Psoas muscle (tissue), 8 donors: Measurements from ENCODE around the gene CAPN7. TPM values are rescaled to one million over a fixed set of nuclear protein-coding genes. Genes with fewer than 3 reads are reported as not detected.
"Not testable (repeated sequence)": the region's sequence is repeated elsewhere in the genome, so short reads cannot be mapped to it uniquely, and the experiment has no call there.

Experiments
- ATAC-seq, 4 donors: fragments of 200-7000 bp; cut with Tn5 transposase; one replicate each; pipeline ENCODE4 v1.9.1; 2020; ENCODE audit warnings: moderate library complexity in 3 of 4, mild to moderate bottlenecking in 2 of 4
- DNase-seq, 2 donors: peaks; one replicate each; pipeline ENCODE4 v3.0.0-alpha.2; 2020
- H3K27ac ChIP-seq: fragments of 200-600 bp; one replicate; pipeline ENCODE4 v1.8.0; 2022
- H3K27me3 ChIP-seq, 3 donors: fragments of 200-600 bp in 1 of 3; one replicate each; pipeline versions ENCODE4 v1.6.1 to v1.8.0; 2013 to 2022; ENCODE audit warnings: low read length in 2 of 3, mild to moderate bottlenecking in 2 of 3, moderate library complexity in 1 of 3; ENCODE audit not compliant: insufficient read depth in 3 of 3
- H3K36me3 ChIP-seq, 2 donors: fragments of 200-600 bp in 1 of 2; one replicate each; pipeline versions ENCODE4 v1.6.1 to v1.8.0; 2013 to 2022; ENCODE audit warnings: low read depth in 1 of 2, mild to moderate bottlenecking in 1 of 2, moderate library complexity in 1 of 2; ENCODE audit not compliant: insufficient read depth in 1 of 2
- H3K4me1 ChIP-seq: fragments of 200-600 bp; one replicate; pipeline ENCODE4 v1.8.0; 2022
- H3K4me3 ChIP-seq: fragments of 200-600 bp; one replicate; pipeline ENCODE4 v1.8.0; 2022; ENCODE audit warnings: mild to moderate bottlenecking
- H3K9me3 ChIP-seq: fragments of 200-600 bp; one replicate; pipeline ENCODE4 v1.8.0; 2022
- WGBS, 3 donors: extraction: QIAGEN DNeasy Blood & Tissue Kit; methylation state at CpG; one replicate each; pipeline versions ENCODE4 v1.1.6 to v1.1.7; 2013; 5-methylcytosine and 5-hydroxymethylcytosine counted together
- intact Hi-C, 2 donors: fragments of 100-400 bp; cut with DNase I; formaldehyde crosslinking; loops; one replicate each; pipeline versions ENCODE4 v1.11.0 to v1.14.2; 2022
- polyA plus RNA-seq, 3 donors: library from polyadenylated mRNA; stranded (reverse); fragments of 200-250 nt; gene quantifications; one replicate each; pipeline ENCODE4 v1.2.3, GENCODE V29; 2013
- total RNA-seq, 4 donors: library from RNA; stranded (reverse); fragmentation: NEBNext Ultra II Directional in 2 of 4; extraction: Animal tissue kit (Norgen Biotek cat#: 25700) in 2 of 4; gene quantifications; one replicate each; pipeline versions ENCODE4 v1.2.1 to v1.2.4, GENCODE V29; 2021 to 2023
- TF ChIP-seq, protein P1 (sequence below): fragments of 200-600 bp; IDR thresholded peaks from one replicate; pipeline ENCODE4 v1.8.0; 2022; ENCODE audit warnings: antibody characterized with exemption
- donor health status: healthy with polysubstance abuse.
- donor health status: DM: no; HTN: no; CAD: no; lungs with moderate emphysema.
- donor health status: Bipolar disorder and iron deficiency.
- donor health status: healthy.
- donor health status: DM: yes; HTN: yes; CAD: no.
- donor health status: DM: no; HTN: no; CAD: no.
- donor health status: DM: no; HTN: no; CAD: no.
- donor health status: DM: yes; HTN: yes; CAD: no.

The CAPN7 gene
- total and polyA plus RNA-seq, 7 donors: 15.2 to 42.7 (median 26.8) TPM

DNA sequence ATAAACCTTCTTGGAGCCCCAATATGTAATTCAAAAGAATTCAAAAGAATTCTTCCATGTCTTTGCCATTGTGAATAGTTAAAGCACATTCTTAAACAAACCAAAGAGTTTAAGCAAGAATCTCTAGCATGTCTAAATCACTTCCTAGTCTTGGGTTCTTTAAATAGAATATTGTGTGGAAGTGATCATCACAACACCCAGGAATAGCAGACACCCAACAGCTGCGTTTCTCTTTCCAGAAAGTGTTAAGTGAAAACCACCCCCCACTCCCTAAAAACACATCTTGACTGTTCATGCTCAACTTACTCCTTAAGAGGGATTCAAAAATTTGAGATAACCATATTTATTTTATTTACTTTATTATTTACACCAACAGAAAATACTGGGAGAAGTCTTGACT lies 24.1 kb upstream of the CAPN7 start:
- Histone ChIP-seq H3K27me3 (no peaks in the 10 kb centered on the region), H3K9me3 (no peaks in the 10 kb centered on the region), H3K36me3 (no peaks in the 10 kb centered on the region), H3K4me1 (peaks cover 5% of the 10 kb centered on the region), H3K4me3 (no peak overlapping the region), H3K27ac (peak overlapping the region; percentile 24)
- no peak for DNase-seq
- intact Hi-C loops: no loop called here
- peak in 2 of 4 donors; percentile 75 to 87 for ATAC-seq
- TF ChIP-seq, protein P1, sequence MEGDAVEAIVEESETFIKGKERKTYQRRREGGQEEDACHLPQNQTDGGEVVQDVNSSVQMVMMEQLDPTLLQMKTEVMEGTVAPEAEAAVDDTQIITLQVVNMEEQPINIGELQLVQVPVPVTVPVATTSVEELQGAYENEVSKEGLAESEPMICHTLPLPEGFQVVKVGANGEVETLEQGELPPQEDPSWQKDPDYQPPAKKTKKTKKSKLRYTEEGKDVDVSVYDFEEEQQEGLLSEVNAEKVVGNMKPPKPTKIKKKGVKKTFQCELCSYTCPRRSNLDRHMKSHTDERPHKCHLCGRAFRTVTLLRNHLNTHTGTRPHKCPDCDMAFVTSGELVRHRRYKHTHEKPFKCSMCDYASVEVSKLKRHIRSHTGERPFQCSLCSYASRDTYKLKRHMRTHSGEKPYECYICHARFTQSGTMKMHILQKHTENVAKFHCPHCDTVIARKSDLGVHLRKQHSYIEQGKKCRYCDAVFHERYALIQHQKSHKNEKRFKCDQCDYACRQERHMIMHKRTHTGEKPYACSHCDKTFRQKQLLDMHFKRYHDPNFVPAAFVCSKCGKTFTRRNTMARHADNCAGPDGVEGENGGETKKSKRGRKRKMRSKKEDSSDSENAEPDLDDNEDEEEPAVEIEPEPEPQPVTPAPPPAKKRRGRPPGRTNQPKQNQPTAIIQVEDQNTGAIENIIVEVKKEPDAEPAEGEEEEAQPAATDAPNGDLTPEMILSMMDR: no peak
- WGBS, 3 donors: 17 to 30% (median 17%) methylated on average over 1 of the region's 1 CpG

DNA sequence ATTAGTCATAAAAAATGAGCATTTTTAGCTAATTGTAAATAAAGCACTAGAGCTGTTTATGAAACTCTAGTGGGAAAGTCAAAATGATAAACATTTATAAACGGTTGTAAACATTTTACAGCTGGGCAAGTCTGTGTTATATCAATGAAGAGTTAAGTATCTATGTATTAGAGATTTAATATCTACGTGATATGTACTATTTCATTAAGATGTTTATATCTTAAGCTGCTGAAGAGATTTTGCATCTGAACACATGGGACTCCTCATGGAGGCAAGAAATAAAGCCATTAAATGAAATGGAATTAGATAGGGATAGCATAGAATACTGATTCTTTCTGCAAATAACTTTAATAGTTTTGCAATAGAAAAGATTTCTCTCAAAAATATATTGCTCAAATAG lies 23.0 kb upstream of the CAPN7 start:
- H3K4me3 ChIP-seq: no peak overlapping the region
- TF ChIP-seq, protein P1: no peak
- DNase-seq: no peak
- H3K36me3 ChIP-seq: no peaks in the 10 kb centered on the region
- intact Hi-C loops: no loop called here
- ATAC-seq: no peak
- WGBS, 3 donors: 84 to 87% (median 86%) methylated on average over 2 of the region's 2 CpGs
- no peak overlapping the region for H3K27ac ChIP-seq
- no peaks in the 10 kb centered on the region for H3K9me3 ChIP-seq
- no peaks in the 10 kb centered on the region for H3K27me3 ChIP-seq
- peaks cover 5% of the 10 kb centered on the region for H3K4me1 ChIP-seq

DNA sequence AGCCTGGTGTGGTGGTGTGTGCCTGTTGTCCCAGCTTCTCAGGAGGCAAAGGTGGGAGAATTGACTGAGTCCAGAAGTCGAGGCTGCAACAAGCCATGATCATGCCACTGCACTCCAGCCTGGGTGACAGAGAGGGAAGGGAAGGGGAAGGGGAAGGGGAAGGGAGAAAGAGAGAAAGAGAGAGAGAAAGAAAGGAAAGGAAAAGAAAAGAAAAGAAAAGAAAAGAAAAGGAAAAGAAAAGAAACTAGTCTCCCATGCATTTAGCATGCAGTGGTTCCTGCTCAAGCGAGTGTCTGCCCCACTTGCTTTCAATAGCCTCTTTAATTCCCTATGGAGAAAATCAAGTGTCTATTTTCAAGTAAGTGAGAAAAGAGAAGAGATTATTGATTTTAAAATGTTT lies 20.6 kb upstream of the CAPN7 start:
- Histone ChIP-seq H3K27me3 (no peaks in the 10 kb centered on the region), H3K4me1 (peaks cover 5% of the 10 kb centered on the region), H3K9me3 (no peaks in the 10 kb centered on the region), H3K4me3 (no peak overlapping the region), H3K27ac (no peak overlapping the region), H3K36me3 (no peaks in the 10 kb centered on the region)
- no peak for DNase-seq
- 76 to 81% (median 77%) methylated on average over 2 of the region's 2 CpGs for WGBS, 3 donors
- intact Hi-C loops: no loop called here
- ATAC-seq: no peak
- TF ChIP-seq, protein P1: no peak

DNA sequence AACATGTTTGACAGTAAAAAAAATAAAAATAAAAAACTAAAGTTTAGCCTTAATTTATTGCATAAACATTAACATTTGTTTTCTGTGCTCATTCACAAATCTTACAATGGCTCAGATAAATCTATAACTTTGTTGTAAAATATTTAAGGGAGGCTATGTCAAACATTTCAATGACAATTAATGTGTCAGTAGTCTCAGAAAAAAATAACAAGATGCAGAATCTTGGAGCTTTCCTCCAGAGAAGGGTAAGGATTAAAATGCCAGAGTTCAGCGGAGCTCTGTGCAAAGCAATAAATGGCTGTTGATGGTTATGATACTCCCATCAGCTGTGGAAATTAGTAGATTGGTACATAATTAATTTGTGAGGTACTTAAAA lies 20.0 kb upstream of the CAPN7 start:
- Histone ChIP-seq H3K4me1 (peaks cover 5% of the 10 kb centered on the region), H3K36me3 (no peaks in the 10 kb centered on the region), H3K4me3 (no peak overlapping the region), H3K27ac (no peak overlapping the region), H3K9me3 (no peaks in the 10 kb centered on the region), H3K27me3 (no peaks in the 10 kb centered on the region)
- no peak for DNase-seq
- ATAC-seq: no peak
- intact Hi-C loops: no loop called here
- 47 to 65% (median 57%) methylated on average over 1 of the region's 1 CpG for WGBS, 3 donors
- TF ChIP-seq, protein P1: no peak

DNA sequence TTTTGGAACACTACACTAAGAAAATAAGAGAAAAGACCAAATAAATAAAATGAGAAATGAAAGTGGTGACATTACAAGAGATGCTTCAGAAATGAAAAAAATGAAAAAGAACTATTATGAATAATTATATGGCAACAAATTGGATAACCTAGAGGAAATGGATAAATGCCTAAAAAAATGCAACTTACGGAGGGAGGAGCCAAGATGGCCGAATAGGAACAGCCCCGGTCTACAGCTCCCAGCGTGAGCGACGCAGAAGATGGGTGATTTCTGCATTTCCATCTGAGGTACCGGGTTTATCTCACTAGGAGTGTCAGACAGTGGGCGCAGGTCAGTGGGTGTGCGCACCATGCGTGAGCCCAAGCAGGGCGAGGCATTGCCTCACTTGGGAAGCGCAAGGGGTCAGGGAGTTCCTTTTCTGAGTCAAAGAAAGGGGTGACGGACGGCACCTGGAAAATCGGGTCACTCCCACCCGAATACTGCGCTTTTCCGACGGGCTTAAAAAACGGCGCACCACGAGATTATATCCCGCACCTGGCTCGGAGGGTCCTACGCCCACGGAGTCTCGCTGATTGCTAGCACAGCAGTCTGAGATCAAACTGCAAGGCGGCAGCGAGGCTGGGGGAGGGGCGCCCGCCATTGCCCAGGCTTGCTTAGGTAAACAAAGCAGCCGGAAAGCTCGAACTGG lies 19.4 kb upstream of the CAPN7 start:
- H3K27me3 ChIP-seq, H3K27ac ChIP-seq, intact Hi-C loops, H3K9me3 ChIP-seq, H3K4me3 ChIP-seq, ATAC-seq, H3K36me3 ChIP-seq, H3K4me1 ChIP-seq, DNase-seq: not testable (repeated sequence)
- 88 to 95% (median 94%) methylated on average over 13 to 14 of the region's 33 CpGs for WGBS, 3 donors
